HG03280 (cell line): ENCODE data around the gene OR52L1.

Experiments
- ATAC-seq: cut with Tn5 transposase; IDR thresholded peaks from one replicate; pipeline ENCODE4 v1.9.1; 2021; ENCODE audit warnings: mild to moderate bottlenecking, moderate library complexity; ENCODE audit not compliant: unreplicated experiment

The OR52L1 gene

DNA sequence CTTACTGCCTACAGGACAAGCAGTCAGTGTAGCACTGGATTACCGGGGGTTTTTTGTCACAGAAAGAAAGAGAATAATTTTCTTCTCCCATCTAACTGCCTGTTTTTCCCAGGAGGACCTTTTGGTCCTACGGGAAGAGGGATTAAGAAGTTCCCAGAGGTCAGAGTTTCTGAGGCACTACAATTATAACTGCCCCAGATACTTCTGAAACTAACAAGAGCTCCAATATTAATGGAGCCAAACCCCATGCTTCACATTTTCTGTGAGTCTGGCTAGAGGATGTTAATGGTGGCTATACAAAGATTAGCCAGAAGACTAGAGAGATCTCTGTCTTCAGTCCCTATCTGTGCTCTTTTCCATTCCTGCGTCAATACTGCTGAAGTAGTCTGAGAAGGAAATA is 44.8 kb downstream of the OR52L1 start, which contains the start of gene OR56A3:
Gene OR56A3, plus strand, starts transcription at position 301 of the 400 bp plus-strand sequence. CDS start 5,096 bp downstream, outside the sequence.
- ATAC-seq = no peak

- ATAC-seq = no peak
These were observed 46.0 kb downstream of the OR52L1 start for GRCh38 chr11:5940748-5941147.

DNA sequence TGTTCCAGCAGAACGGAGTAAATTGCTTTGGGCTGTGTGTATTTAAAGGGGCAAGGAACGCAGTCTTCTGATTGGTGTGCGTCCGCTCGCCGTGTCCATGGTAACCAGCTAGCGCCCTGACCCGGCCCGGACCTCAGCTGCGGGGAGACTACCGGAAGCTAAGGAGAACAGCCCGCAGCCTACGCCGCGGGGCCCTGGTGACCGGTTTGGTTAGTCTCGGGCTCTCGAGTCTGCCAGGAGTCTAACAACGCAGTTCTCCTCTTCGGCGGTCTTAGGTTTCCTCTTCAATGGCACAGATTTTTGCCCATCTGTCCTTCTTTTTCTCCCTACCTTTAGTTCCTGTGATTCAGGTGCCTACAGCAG is 48.2 kb downstream of the OR52L1 start:
- ATAC-seq = no peak

- no peak for ATAC-seq
These were observed 48.8 kb downstream of the OR52L1 start for GRCh38 chr11:5937868-5938602.
